GM12874 (cell line): ENCODE data around the gene YEATS4.

ENCODE experiments used
- TF ChIP-seq, protein P1 (sequence below): IDR thresholded peaks from 2 replicates; pipeline ENCODE4 v1.5.1; 2011; ENCODE audit warnings: low read depth, mild to moderate bottlenecking, control low read depth, low read length, moderate library complexity; ENCODE audit not compliant: insufficient read depth

Gene YEATS4

DNA sequence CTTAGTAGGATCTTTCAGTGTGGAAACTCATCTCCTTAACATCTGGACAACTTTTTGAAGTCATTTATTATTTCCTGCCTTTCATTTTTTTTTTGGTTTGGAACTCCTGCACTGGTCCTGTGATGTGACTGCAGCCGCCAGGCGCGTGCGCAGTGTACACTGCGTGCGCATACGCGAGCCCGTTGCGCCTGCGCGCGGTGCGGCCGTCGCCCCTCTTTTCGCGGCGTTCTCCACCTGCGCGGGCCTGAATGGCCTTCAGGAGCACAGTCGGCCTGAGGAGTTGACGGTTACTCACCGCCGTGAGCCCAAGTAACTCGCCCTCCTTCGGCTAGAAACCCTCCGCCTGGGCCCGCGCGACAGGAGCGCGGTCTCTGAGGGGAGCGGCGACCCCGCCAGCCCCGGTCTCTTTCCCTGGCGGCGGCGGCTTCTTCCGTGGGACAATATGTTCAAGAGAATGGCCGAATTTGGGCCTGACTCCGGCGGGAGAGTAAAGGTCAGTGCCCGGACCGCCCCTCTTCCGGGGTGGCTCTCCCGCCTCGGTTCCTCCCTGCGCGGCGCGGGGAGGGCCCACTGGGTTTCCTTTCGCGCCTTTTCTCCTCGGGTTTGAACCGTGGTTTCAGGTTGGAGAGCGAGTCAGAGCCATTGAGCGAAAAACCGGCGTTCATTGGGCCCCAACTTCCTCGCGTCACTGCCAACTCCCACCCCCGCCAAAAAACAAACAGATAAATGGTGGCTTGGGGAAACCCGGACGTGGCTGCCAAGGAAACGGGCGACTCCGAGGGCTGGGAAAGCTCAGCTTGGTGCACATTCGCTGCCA is at the start of gene YEATS4:
Gene YEATS4 (plus strand): TSS at position 213 of the 817 bp plus-strand sequence. CDS start 230 bp downstream, at position 443.
- TF ChIP-seq, protein P1, sequence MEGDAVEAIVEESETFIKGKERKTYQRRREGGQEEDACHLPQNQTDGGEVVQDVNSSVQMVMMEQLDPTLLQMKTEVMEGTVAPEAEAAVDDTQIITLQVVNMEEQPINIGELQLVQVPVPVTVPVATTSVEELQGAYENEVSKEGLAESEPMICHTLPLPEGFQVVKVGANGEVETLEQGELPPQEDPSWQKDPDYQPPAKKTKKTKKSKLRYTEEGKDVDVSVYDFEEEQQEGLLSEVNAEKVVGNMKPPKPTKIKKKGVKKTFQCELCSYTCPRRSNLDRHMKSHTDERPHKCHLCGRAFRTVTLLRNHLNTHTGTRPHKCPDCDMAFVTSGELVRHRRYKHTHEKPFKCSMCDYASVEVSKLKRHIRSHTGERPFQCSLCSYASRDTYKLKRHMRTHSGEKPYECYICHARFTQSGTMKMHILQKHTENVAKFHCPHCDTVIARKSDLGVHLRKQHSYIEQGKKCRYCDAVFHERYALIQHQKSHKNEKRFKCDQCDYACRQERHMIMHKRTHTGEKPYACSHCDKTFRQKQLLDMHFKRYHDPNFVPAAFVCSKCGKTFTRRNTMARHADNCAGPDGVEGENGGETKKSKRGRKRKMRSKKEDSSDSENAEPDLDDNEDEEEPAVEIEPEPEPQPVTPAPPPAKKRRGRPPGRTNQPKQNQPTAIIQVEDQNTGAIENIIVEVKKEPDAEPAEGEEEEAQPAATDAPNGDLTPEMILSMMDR = no peak

DNA sequence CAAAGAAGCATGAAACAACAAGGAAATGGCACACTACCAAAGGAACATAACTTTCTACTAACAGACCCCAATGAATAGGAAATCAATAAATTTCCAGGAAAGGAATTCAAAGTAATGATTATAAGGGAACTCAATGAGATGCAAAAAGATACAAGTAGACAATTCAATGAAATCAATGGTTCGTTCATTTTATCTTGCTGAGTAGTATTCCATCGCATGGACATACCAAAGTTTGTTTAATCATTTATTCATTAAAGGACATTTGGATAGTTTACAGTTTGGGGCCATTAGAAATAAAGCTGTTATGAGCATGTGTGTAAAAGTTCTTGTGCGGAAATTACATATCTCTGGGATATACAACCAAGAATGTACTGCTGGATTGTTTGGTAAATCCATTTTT is 46.3 kb upstream of the YEATS4 start:
- TF ChIP-seq, protein P1 = no peak

DNA sequence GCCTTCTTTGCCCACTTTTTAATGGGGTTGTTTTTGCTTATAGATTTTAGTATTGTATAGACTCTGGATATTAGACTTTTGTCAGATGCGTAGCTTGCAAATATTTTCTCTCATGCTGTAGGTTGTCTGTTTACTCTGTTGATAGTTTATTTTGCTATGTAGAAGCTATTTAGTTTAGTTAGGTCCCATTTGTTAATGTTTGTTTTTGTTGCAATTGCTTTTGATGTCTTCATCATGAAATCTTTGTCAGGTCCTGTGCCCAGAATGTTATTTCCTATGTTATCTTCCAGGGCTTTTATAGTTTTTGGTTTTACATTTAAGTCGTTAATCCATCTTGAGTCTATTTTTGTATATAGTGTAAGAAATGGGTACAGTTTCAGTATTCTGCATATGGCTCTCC is 41.3 kb upstream of the YEATS4 start:
- TF ChIP-seq, protein P1 = no peak

DNA sequence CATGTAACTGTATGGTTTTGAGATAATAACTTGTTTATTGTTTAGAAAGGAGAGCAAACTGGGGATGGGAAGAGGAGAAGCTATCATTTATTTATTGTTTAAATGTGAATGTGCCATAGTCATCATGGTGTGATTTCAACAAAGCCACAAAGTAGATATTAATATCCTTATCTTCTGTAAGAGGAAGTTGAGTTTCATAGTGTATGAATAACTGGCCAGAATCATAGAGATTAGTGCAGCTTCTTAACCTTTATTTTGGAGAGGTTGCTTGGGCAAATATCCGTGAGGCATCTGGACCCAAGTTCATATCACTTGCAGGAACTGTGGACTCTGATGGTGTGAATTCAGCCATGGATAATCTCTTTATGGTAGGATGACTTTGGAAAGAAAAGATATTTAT is 38.2 kb upstream of the YEATS4 start:
- TF ChIP-seq, protein P1 = no peak

DNA sequence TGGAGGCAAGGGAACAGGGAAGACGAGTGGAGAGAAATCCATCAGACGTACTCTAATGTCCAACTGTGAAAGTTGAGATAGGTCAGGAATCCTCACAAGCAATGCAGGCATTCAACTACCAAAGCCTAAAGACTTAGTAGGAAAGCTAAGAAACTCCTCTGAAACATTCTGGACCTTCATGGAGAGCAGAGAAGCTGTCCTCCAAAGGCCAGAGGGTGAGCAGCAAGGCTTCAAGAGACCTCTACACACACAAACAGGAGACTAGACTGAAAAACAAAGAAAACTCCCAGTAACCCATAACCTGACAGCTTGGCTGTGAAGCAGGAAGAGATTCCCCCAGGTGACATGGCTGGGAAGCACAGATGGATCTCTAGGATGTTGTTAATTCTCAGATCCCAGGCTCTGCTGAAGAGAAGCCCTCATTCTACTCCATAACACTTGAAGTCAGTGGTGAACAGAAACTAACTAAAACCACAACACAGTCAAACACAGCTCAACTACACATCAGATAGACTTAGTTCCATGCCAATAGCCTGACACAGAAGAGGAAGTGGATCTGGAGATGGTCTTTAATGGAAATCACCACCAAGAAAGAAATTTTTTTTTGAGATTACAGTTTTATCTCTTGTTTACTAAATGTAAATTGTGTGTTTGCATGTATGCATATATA is 34.6 kb upstream of the YEATS4 start:
- TF ChIP-seq, protein P1 = no peak

DNA sequence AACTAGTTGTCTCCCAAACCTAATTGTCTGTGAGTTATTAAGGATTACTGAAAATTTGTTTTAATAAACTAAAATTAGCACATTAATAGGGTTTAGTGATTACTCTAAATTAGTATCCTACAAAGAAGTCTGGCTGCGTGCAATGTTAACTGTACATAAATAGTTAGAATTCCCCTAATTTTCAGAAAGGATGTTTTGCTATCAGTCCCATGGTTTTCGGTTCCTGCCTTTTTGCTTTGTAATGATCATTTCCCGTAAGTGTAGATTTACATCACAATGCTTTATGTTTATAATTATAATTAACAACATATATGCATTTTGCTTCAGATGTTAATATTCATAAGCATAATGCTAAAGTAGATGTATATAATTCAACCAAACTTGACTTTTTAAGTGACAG is 31.1 kb upstream of the YEATS4 start:
- TF ChIP-seq, protein P1 = no peak

DNA sequence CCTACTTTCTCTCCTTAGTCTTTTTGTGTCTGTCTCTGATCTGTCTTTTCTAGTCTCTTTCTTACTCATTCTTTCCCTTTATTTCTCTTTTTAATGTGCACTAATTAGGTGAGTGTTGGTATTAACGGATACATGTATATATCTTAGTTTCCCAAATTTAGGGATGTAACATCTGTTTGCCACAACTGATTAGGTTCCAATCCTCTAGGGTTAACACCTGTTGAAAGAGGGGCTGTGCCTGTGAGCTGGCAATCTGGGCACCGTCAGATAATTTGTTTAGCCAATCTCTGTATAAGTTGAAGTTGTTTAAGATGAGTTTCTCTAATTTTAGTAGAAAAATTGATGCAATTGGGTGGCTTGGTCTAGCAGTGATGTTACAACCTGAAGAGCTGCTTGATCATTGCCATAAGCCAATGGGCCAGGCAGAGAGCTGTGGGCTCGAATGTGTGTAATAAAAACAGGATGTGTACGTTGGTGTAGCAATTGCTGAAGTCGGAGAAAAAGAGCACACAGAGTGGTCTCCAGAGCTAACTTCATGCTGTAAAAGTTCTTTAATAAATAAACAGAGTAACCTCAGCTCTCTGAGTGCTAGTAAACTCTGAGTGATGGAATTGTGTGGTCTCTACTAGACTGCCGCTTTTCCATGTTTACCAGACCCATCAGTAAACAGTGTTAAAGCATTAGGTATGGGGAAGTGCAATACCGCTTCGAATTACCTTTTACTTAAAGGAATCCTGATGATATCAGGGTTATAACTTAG is 29.7 kb upstream of the YEATS4 start:
- TF ChIP-seq, protein P1 = no peak
